Activated CD8-positive, alpha-beta memory T cell treated with anti-CD3 and anti-CD28 coated beads for 4 hours (primary cell): ENCODE results near the gene ZNF407.
"Not testable (repeated sequence)": the region's sequence is repeated elsewhere in the genome, so short reads cannot be mapped to it uniquely, and the experiment has no call there.

Experiments
- DNase-seq, 2 donors: peaks; one replicate each; pipeline ENCODE4 v3.0.0-alpha.2; 2020; ENCODE audit warnings: low read depth in 2 of 2

The ZNF407 gene

DNA sequence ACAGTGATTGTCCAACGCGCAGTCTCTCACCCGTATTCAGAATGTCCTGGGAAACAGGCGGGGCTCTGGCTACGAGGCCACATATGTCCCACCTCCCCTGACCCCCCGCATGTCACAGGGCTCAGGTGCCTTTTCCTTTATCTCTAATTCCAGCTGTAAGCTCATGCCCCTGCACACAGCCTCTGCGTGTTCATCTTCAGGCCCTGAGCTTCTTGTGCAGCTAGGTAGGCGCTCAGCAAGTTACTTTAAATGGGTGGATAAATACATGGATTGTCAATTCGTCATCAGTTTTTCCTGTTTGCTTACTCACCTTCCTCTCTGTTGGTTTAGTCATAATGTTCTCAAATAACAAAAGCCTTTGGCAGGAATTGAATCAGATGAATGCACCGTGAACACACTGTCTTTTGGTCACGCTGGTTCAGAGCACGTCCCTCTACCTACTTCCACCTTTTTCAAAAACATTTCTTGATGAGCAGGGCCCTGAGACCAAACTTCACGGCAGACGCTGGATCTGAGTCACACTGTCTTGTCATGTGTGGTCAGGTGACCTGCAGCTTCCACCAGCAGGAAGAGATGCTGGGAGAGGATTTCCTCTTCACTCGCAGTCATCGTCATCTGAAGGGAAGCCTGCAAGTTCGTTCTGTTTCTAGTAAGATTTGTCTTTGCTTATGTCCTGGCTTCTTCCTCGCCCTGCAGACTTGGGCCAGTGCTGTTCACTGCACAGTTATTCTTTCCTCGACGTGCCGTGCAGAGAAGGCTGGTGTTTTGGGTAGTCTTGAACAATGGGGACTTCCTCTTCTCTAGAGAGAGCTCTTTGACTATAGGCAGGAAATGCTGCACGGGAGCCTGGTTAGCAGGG, 473.2 kb downstream of the ZNF407 start:
- peak; percentile 28 to 46 for DNase-seq

DNA sequence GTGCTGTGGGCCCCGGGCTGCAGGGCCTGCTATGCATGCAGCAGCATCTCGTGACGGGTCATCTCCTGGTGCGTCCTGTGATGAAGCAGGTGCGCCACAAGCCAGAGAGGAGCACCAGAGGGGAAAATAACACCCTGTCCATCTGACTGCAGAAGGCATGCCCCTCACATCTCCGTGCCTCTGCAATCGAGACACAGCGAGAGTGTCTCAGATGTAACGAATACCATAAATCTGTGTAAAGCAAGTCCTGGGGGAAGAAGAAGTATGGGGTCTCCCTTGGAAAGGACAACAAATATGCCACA, 473.8 kb downstream of the ZNF407 start:
- no peak for DNase-seq

DNA sequence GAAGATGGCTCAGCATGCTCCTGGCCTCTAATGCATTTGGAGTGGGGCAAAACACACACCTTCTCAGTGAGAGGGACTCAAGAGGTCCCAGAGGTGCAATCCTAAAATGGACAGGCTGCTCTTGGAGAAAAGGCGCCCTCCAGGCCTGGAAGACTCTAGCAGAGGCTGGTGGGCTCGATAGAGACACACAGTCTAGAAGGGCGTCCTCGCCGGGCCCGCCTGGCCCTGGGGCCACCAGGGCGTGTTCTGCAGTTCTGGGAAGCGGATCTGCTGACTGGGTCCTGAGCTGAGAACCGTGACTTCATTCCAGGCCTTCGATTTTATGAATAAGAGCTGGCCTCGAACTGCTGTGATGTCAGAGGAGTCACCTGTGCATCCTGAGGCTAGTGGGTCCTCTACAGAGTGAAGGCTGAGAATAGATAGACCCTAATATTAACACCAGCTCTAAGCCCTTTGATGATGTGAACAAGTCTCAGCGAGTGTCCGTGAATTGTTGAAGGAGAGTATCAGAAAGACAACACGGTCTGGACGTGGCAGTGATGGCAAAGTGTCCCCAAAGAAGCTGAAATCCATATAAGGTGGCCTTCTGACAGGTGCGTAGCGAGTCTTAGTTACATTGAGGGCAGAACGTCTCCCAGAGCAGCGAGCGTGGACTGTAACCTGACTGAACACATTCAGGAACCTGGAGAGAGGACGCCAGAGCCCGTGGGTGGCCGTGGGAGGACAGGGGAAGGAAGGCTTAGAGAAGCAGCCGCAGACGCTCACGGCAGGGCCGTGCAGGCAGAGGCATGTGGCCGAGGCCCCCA, 474.4 kb downstream of the ZNF407 start:
- no peak for DNase-seq

DNA sequence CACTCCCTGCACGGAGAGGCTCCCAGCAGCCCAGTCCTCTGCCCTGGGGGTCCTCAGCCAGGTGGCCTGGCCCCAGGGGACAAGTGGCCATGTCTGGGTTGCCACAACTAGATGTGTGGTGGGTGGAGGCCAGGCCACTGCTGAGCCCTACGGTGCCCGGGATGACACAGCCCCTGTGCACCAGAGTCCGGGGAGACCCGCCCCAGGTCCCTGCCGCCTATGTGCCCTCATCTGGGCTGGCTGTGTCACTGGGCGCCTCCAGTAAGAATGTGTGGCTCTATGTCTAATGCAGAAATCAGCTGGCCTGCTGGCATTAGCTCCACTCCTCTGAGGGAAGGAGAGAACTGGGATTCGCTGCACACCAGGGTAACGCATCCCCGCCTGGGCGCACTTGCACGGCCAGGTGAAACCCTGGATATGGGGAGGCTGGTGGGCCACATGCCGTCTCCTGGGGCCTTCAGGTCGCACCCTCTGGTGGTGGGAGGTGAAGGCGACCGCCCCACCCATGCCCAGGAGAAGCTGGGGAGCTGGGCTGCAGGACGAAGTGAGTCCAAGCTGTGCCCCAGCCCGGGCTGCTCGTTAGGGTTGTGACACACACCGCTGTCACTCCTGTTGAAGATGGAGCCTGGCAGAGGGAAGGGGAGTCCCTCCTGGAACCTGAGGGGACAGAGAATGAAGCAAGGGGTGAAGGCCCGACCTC, 475.2 kb downstream of the ZNF407 start:
- DNase-seq, result no peak

DNA sequence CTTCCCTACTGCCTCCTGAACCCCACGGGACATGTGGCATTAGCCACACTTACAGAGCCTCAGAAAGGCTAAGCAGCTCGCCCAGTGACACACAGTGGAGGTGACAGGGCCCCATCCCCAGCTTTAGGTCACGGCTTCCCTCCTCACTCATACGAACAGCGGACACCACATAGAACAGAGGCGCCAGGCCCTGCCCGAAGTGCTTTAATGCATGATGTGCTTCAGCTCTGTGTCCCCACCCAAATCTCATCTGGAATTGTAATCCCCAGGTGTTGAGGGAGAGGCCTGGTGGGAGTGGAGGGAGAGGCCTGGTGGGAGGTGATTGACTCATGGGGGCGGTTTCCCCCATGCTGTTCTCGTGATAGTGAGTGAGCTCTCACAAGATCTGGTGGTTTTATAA, 476.0 kb downstream of the ZNF407 start:
- no peak for DNase-seq

DNA sequence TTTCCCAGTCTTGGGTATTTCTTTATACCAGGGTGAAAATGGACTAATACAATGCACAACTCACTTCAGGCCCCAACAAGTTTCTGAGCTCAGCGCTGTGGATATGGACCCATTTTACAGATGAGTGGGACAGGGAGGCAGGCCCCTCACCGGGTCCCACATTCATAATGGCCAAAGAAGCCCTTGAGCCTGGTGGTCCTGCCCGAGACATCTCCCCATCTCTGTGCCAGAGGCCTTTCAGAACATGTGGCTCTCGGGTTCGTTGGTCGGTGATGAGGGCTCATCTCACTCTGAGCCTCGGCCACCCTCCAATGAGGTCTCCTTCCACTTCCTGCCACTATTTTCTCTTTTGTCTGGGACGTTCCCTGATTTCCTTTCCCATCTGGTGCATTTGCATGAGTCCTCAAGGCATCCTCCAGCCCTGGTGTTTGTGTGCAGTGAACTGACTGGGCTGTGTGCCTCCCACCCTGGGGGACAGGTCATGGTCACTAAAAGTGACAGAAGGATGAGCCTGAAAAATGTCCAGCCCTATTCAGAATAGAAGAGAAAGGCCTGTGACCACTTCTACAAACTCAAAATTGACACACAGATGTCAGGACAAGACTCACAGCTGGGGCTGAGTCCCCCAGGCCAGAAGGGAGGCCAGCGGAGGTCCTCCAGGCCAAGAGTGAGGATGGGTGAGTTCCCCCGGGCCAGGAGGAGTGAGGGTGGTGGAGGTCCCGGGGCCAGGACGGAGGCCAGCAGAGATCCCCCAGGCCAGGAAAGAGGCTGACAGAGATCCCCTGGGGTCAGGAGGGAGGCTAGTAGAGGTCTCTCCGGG, 476.7 kb downstream of the ZNF407 start:
- no peak for DNase-seq

DNA sequence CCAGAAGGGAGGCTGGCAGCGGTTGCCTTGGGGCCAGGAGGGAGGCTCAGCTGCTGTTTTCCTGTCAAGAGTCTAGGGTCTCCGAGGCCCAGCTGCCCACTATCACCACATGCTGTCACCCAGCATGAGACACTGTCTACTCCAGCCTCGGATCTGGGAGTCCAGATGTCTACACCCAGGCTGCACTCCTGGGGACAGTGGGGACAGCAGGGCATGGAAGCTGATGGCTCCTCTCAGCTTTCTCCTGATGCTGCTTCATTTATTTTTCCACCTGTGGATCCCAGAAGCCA, 477.3 kb downstream of the ZNF407 start:
- no peak for DNase-seq

DNA sequence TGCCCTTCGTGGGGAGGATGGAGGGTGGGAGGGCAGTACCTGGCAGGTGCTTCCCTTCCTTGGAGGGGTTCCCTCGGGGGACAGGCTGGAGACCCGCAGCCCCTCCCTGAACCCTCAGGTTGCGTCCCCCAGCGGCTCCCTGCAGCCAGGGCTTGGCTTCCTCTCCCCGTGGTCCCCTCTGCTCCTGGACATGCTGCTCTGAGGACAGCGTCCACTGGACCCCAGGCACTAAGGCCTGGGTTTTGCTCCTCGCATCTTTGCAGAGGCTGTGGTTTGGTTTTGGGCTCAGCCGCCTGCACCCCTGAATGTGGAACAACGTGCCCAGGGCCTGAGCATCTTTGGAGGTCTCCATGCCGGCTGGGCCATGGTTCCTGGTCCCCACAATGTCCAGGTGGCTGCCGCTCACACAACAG, 477.8 kb downstream of the ZNF407 start:
- DNase-seq, result no peak

DNA sequence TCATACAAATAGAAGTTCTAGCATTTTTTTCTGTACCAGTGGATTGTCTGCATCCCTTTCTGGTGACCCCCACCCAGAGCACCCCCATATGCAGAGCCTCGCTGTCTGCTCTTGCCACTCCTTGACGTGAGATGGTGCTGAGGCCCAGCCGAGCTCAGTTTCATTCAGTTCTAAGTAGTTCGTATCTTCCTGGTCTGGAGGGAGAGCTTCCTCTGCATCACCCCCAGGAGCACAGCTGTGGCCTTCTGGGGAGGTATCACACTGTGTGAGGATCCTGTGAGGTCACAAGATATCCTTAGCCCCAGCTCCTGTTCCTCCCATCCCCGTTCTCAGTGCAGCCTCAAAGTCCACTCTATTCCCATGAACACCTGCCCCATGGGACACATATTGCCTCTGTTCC, 478.6 kb downstream of the ZNF407 start:
- DNase-seq, result no peak

DNA sequence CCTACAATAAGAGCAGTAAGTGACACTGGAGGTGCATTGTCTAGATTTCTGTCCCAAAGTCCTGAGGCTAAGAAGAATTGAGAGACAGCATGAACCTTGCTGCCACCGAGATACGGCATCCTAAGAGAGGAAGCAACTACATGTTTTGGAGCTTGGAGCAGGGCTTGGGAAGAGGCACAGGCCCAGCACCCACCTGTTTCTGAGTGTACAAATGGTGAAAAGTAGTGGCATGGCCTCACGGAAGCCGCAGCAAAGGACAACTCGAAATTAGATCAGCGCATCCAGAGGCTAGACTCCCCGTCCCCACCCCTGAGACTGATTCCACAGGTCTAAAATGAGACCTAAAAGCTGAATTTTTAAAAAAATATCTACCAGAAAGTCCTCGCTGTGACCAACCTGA, 483.8 kb downstream of the ZNF407 start:
- DNase-seq, result no peak

DNA sequence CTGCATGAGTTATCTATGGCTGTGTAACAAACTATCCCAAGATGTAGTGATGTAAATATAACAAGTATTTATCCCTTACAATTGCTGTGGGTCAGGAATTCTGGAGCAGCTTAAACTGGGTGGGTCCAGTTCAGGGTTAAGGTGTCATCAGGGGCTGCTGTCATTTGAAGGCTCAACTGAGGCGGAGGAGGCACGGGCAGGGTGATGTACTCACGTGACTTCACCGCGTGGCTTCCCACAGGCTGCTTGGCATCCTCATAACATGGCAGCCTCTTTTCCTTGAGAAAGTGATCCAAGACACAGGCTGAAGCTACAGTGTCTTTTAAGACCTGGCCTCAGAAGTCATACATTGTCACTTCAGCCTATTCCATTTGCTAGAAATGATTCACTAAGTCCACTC, 485.5 kb downstream of the ZNF407 start:
- no peak for DNase-seq

DNA sequence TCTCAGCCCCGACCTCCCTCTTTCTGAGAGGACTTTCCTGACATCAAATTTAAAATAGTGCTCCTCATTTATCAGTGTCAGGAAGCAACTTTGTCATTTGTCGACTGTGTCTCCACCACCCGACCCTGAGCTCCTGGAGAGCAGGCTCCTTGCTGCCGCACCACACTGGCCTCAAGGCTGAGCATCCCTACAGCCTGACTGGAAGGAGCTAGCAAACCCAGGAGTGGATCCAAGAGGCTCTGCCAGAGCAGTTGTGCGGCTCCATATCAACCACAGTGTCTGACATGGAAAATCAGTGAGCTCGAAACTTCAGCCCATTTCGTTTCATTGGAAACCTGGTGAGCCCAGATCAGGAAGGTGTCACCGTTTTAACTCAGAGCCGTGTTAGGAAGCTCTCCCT, 486.1 kb downstream of the ZNF407 start:
- no peak for DNase-seq

DNA sequence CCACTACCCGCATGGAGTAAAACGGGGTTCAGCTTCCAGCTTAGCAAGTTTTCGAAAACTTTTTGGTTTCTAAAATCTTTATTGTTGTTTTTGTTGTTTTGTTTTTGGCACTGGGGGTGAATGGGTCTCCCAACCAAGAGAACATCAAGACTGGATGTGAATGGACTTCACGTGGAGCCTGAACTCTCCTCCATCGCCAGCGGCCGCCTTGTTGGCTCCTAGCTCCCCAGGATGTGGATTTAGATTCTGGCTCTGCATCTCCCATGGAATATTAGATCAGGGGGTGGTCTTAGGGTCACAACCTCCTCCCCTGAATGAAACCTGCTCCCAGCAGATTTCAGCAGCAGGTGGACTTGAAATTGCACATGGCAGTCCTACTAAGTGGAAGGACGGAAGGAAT, 488.0 kb downstream of the ZNF407 start:
- not testable (repeated sequence) for DNase-seq

DNA sequence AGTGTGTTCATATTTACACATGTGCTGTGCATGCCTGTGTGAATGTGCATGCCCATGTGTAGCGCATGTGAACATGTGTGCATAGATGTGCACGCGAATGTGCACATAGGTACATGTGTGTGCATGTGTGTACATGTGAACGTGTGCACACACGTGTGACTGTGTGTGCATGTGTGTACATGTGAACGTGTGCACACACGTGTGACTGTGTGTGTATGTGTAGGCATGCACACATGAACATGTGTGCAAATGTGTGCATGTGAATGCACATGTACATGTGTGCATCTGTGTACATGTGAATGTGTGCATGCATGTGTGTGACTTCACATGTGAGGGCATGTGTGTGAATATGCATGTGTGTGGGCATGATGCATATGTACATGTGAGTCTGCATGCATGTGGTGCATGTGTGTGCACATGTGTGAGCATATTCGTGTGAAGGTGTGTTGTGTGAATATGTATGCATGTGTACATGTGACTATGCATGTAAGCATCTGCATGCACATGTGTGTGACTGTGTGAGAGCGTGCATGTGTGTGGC, 488.9 kb downstream of the ZNF407 start:
- no peak for DNase-seq

DNA sequence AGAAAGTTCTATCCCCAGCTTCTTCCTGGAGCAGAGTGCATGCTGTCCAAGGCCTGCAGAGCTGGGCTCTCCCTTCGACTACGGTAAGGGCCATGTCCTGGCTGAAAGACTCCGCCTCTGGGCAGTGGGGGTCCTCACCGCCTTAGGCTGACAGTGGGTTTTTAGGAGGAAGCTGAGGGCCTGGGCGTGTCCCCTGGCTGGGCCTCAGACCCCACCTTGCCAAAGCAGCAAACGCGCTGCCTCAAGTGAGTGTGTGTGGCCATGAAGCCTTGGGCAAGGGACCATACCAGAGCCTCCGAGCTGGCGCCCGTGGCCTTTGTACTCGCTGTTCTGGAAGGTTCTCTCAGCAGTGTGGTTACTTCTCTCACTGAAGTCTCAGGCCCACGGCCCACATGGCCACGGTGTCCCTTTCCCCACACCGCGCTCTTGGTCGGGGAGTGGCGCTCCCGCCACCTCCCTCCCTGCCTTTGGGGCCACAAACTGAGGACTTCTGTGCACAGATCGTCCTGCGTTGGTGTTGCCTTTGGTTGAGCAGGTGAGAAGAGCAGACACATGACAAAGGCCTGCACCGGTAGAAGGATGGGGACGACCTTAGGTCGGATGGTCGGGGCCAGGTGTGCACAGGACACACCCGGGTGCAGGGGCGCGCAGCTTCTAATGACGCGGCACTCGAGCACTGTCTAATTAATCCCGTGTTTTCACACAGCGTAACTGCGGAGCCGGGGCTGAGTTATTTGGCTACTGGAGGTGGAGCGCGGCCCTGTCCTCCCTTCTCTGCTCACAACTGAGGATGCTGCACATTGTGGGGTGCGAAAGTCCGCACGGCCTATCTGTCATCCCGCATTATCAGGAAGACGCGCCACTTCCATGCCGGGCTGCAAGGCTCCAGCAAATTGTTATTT, 489.7 kb downstream of the ZNF407 start:
- no peak for DNase-seq

DNA sequence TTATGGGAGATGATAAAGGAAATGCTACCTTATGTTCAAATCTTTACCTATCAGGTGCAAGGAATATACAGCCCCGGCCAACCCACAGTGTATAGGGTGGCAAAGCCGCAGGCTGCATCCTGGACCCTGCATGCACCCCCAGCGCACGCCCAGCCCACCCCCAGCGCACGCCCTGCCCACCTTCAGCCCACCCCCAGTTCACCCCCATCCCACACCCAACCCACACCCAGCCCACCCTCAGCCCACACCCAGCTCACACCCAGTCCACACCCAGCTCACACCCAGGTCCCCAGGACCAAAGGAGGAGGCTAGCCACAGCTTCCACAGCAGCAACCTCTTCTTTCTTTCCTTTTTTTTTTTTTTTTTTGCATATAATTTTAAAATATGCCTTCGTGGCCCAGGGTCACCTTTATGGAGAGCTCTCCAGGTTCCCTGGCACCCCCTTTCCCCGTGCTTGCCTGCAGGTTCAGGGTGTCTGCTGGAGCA, 490.4 kb downstream of the ZNF407 start:
- no peak for DNase-seq

DNA sequence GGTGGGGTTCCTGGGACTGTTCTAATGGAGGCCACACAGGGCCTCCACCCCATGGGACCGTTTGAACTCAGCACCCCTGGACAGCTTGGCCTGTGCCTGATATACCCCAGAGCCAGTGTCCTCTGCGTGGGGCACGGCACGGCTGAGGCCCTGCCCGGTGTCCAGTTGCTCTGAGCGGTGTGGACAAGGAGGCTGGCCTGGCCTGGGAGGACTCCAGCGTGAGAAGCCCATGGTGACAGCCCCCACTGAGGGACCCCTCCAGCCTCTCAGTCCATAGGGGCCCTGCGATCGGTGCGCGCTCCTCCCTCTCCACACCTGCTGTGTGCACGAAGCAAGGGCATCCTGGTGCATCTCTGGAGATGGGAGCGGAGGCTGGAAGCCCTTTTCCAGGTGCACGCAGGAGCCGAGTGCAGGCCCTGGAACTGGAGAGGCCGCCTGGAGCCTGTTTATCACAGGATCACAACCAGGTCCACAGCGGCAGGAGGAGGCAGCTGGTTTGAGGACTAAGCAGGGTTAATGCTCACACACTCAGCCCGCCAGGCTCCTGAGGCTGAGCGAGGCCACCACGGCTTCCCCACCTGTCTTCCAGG, 491.0 kb downstream of the ZNF407 start:
- no peak for DNase-seq

DNA sequence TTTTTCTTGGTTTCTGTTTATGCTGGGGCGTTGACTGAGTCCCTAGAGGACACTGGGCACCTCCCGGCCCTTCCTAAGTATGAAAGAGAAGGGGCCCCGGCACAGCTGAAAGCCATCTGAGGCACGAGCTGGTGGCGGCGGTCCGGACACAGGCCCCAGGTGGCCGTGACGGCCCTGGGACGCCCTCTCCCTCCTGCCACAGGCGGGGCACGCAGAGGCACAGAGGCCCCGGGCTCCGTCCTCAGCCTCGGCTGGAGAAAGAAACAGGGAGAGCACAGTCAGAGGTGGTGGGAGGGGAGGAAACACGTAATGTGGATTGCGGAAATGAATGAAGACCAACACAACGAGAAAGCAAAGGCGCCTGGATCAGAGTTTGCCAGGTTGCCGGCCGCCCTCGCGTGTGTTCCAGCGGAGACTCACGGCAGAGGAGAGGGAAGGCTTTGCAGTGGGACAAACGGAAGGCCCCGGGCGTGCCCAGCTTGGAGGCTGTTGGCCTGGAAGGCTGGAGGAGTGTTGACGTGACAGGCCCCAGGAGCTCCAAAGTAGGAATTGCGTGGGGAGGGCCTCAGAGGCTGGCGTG, 492.2 kb downstream of the ZNF407 start:
- DNase-seq, result no peak

DNA sequence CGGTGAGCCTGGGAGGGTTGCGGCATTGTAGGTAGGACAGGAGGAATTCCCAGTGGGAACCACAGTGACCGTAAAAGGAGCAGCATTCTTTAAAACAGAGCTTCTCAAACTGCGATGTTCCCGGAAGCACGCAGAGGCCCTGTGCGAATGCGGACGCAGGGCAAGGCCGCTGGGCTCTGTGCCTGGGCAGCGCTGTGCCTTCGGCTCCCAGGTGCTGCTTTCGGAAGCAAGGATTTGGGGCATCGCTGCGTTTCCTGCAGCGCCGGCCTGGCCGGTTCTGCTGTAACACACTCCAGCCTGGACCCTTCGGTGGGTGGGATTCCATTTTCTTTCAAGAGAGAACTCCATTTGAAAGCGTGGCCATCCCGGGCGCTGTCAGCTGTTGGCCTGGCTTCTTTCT, 492.7 kb downstream of the ZNF407 start:
- DNase-seq, result no peak
